C1 segment of cervical spinal cord (tissue), 14 donors: ENCODE data around the gene PANK2.
"Not testable (repeated sequence)": the region's sequence is repeated elsewhere in the genome, so short reads cannot be mapped to it uniquely, and the experiment has no call there.

Experiments used
- DNase-seq, 14 donors: peaks; one replicate each; lab custom pipeline; 2025; lab: John Stamatoyannopoulos, UW

The PANK2 gene

GRCh38 chr20:3869839-3870634, 19.1 kb upstream of the PANK2 start:
- no peak for DNase-seq

- no peak for DNase-seq
Observed at GRCh38 chr20:3871550-3872265, 17.5 kb upstream of the PANK2 start.

- no peak for DNase-seq
Observed at GRCh38 chr20:3873507-3873906, 15.7 kb upstream of the PANK2 start.

GRCh38 chr20:3874194-3874844, 14.9 kb upstream of the PANK2 start:
- DNase-seq, result no peak

GRCh38 chr20:3875378-3875974, 13.7 kb upstream of the PANK2 start:
- no peak for DNase-seq

- DNase-seq, result no peak
Observed at GRCh38 chr20:3876000-3876399, 13.2 kb upstream of the PANK2 start.

- no peak for DNase-seq
Observed at GRCh38 chr20:3876676-3877075, 12.5 kb upstream of the PANK2 start.

- DNase-seq, result not testable (repeated sequence)
Observed at GRCh38 chr20:3878921-3879274, 10.3 kb upstream of the PANK2 start.

GRCh38 chr20:3885715-3886114, 3.5 kb upstream of the PANK2 start:
- no peak for DNase-seq

GRCh38 chr20:3887876-3888620, 1.1 kb upstream of the PANK2 start:
- DNase-seq, result peak in 6 of 14 donors; percentile 28 to 74 (median 62)

- peak in 12 of 14 donors; percentile 13 to 65 (median 44) for DNase-seq
Observed at GRCh38 chr20:3889489-3890397, 556 bp downstream of the PANK2 start.

- peak in 1 of 14 donors; percentile 15 for DNase-seq
Observed at GRCh38 chr20:3890398-3890751, 1.2 kb downstream of the PANK2 start.

GRCh38 chr20:3890999-3891929, 2.1 kb downstream of the PANK2 start:
- DNase-seq, result no peak

GRCh38 chr20:3894796-3895195, 5.6 kb downstream of the PANK2 start:
- no peak for DNase-seq

- no peak for DNase-seq
Observed at GRCh38 chr20:3896302-3896701, 7.1 kb downstream of the PANK2 start.

- no peak for DNase-seq
Observed at GRCh38 chr20:3896853-3897583, 7.8 kb downstream of the PANK2 start.

GRCh38 chr20:3898181-3898580, 9.0 kb downstream of the PANK2 start:
- not testable (repeated sequence) for DNase-seq

GRCh38 chr20:3898639-3899038, 9.5 kb downstream of the PANK2 start:
- no peak for DNase-seq

GRCh38 chr20:3900187-3900604, 11.0 kb downstream of the PANK2 start:
- no peak for DNase-seq
